Medulla oblongata (tissue), 1 donor: ENCODE measurements around the gene AGPAT3.
A peak's percentile ranks its signal among the peaks of the same experiment; 100 is the strongest.

ENCODE experiments used
- DNase-seq: peaks from one replicate; pipeline ENCODE4 v3.0.0-alpha.2; 2015; ENCODE audit errors: extremely low spot score

AGPAT3 gene

GRCh38 chr21:43922949-43923348 lies 57.9 kb downstream of the AGPAT3 start:
- no peak for DNase-seq

- peak; percentile 85 for DNase-seq
Measured at GRCh38 chr21:43923391-43923790, 58.4 kb downstream of the AGPAT3 start.

GRCh38 chr21:43924421-43925095 lies 59.5 kb downstream of the AGPAT3 start:
- DNase-seq: no peak

GRCh38 chr21:43925096-43925481 lies 60.1 kb downstream of the AGPAT3 start:
- DNase-seq: no peak

- no peak for DNase-seq
Measured at GRCh38 chr21:43925609-43926008, 60.6 kb downstream of the AGPAT3 start.

GRCh38 chr21:43926196-43926595 lies 61.2 kb downstream of the AGPAT3 start:
- no peak for DNase-seq

GRCh38 chr21:43927591-43928221 lies 62.7 kb downstream of the AGPAT3 start:
- DNase-seq: no peak

GRCh38 chr21:43928222-43929125 lies 63.5 kb downstream of the AGPAT3 start:
- DNase-seq: no peak

GRCh38 chr21:43929217-43929971 lies 64.4 kb downstream of the AGPAT3 start:
- peak; percentile 32 for DNase-seq

- no peak for DNase-seq
Measured at GRCh38 chr21:43930074-43930847, 65.2 kb downstream of the AGPAT3 start.

- DNase-seq: no peak
Measured at GRCh38 chr21:43930848-43931375, 65.9 kb downstream of the AGPAT3 start.

GRCh38 chr21:43931489-43931888 lies 66.5 kb downstream of the AGPAT3 start:
- no peak for DNase-seq

- no peak for DNase-seq
Measured at GRCh38 chr21:43932005-43932404, 67.0 kb downstream of the AGPAT3 start.

- no peak for DNase-seq
Measured at GRCh38 chr21:43933199-43933598, 68.2 kb downstream of the AGPAT3 start.

GRCh38 chr21:43933680-43934079 lies 68.7 kb downstream of the AGPAT3 start:
- DNase-seq: no peak

GRCh38 chr21:43934116-43934515 lies 69.1 kb downstream of the AGPAT3 start:
- no peak for DNase-seq

- no peak for DNase-seq
Measured at GRCh38 chr21:43934716-43935705, 70.0 kb downstream of the AGPAT3 start.

GRCh38 chr21:43935711-43936110 lies 70.7 kb downstream of the AGPAT3 start:
- DNase-seq: no peak

GRCh38 chr21:43936247-43936967 lies 71.4 kb downstream of the AGPAT3 start:
- peak; percentile 35 for DNase-seq
